Prostate gland (tissue), 2 donors: ENCODE results near the gene LRSAM1.

Experiments
- CTCF ChIP-seq, 4 experiments: fragments of 200-600 bp in 2 of 4; fragments of 450-650 bp in 2 of 4; sonication (generic) in 2 of 4; IDR thresholded peaks; 1 replicate in 3 of 4; 2 replicates in 1 of 4; pipeline ENCODE4 v1.5.1; 2016 to 2019; ENCODE audit warnings: antibody characterized with exemption in 4 of 4, mild to moderate bottlenecking in 2 of 4, moderate library complexity in 2 of 4
- POLR2A ChIP-seq: fragments of 450-650 bp; IDR thresholded peaks from one replicate; pipeline ENCODE4 v1.6.1; 2016; ENCODE audit warnings: antibody characterized with exemption, mild to moderate bottlenecking

DNA sequence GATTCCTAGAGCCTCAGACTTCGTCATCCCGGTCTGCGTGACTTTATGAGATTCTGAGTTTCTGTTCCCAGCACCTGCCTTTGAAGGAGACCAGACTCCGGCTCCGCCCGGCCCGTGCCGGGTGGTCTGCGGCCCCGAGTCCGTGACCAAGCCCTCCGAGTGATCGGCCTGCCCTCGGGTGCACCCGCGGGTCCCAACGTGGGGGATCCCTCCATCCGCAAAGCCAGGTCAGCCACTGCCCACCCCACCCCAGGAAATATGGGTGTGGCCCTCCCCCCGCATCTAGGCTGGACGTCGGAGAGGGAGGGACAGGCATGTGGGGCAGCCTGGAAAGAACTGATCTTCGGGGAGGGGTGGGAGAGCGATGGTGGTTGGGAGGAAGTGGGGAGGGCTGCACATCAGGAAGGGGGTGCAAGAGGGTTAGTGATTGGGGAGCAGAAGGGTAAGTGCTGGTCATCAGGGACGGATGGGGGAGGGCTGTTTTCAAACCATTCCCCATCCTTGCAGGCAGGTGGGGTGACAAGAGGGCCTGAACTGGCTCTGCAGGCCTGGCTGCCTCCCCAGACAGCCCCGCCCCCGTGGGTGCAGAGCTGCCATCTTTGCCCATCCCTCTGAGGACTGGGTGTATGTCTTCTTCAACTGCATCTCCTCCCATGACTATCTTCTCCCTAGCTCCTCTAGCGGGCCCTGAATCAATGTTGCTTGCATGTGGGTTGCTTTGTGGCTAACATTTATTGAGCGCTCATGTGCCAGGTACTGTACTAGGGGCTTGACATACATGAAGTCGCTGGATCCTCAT, 747 bp downstream of the LRSAM1 start:
- TF ChIP-seq POLR2A = no peak
- no peak for TF ChIP-seq CTCF (IDR thresholded peaks at IDR 0.05)
